Activated T-helper 2 cell treated with anti-CD3 and anti-CD28 coated beads, Interferon-gamma antibody, Interleukin-2, Interleukin-4, amounts not matched to agents 10 μg/mL and 5 μg/mL and 100 μg/mL, durations not matched to agents 14 hours and 24 hours and 36 hours (primary cell): Measurements from ENCODE around the gene HPD. TPM values are rescaled to one million over a fixed set of nuclear protein-coding genes. Genes with fewer than 3 reads are reported as not detected.
A peak's percentile ranks its signal among the peaks of the same experiment; 100 is the strongest.
"Not testable (repeated sequence)": the region's sequence is repeated elsewhere in the genome, so short reads cannot be mapped to it uniquely, and the experiment has no call there.

Experiments used
- DNase-seq: peaks from one replicate; pipeline ENCODE4 v3.0.0; 2021; ENCODE audit warnings: low spot score
- H3K27ac Mint-ChIP-seq: one replicate; pipeline ENCODE4 v1.8.0; 2021; ENCODE audit warnings: mixed read lengths
- H3K27me3 Mint-ChIP-seq: one replicate; pipeline ENCODE4 v1.8.0; 2021; ENCODE audit warnings: low read depth, mixed read lengths
- H3K36me3 Mint-ChIP-seq: one replicate; pipeline ENCODE4 v1.8.0; 2021; ENCODE audit warnings: low read depth, mixed read lengths
- H3K4me1 Mint-ChIP-seq: one replicate; pipeline ENCODE4 v1.8.0; 2021; ENCODE audit warnings: low read depth, mixed read lengths
- H3K4me3 Mint-ChIP-seq: one replicate; pipeline ENCODE4 v1.8.0; 2021; ENCODE audit warnings: low read depth, mild to moderate bottlenecking, moderate library complexity, mixed read lengths
- H3K9me3 Mint-ChIP-seq: one replicate; pipeline ENCODE4 v1.8.0; 2021; ENCODE audit warnings: mixed read lengths
- intact Hi-C: fragments of 100-400 bp; cut with micrococcal nuclease; formaldehyde crosslinking; loops from one replicate; pipeline ENCODE4 v1.15.1; 2023
- total RNA-seq: library from RNA; stranded (reverse); gene quantifications from 2 replicates; pipeline ENCODE4 v1.2.3, GENCODE V29; 2022

The HPD gene
- total RNA-seq: not detected in 2 replicates

GRCh38 chr12:121858662-121859572 lies at the start of gene HPD:
HPD (minus strand) TSS chr12:121858859; CDS start chr12:121858823, 36 bp downstream.
- no peaks in the 10 kb centered on the region for H3K36me3 Mint-ChIP-seq
- no peaks in the 10 kb centered on the region for H3K9me3 Mint-ChIP-seq

GRCh38 chr12:121905746-121906145 lies 47.1 kb upstream of the HPD start:
- Mint-ChIP-seq H3K4me3 (no peak overlapping the region), H3K27ac (no peak overlapping the region)

More at GRCh38 chr12:121858662-121859572, at the start of gene HPD:
- Mint-ChIP-seq H3K4me1 (no peaks in the 10 kb centered on the region), H3K27ac (no peak within 1 kb of the TSS), H3K4me3 (no peak within 1 kb of the TSS), H3K27me3 (no peaks in the 10 kb centered on the region)
- intact Hi-C loops: no loop called here
- DNase-seq: no peak

GRCh38 chr12:121903202-121903601 lies 44.5 kb upstream of the HPD start:
- Mint-ChIP-seq H3K4me3 (no peak overlapping the region), H3K9me3 (no peaks in the 10 kb centered on the region), H3K27ac (no peak overlapping the region), H3K27me3 (no peaks in the 10 kb centered on the region), H3K36me3 (peaks cover 57% of the 10 kb centered on the region), H3K4me1 (no peaks in the 10 kb centered on the region)
- intact Hi-C loops: no loop called here
- no peak for DNase-seq

More at GRCh38 chr12:121905746-121906145, 47.1 kb upstream of the HPD start:
- H3K4me1 Mint-ChIP-seq: peaks cover 4% of the 10 kb centered on the region
- no peak for DNase-seq
- peaks cover 60% of the 10 kb centered on the region for H3K36me3 Mint-ChIP-seq
- no peaks in the 10 kb centered on the region for H3K9me3 Mint-ChIP-seq
- H3K27me3 Mint-ChIP-seq: no peaks in the 10 kb centered on the region
- intact Hi-C loops: no loop called here

- H3K9me3 Mint-ChIP-seq: no peaks in the 10 kb centered on the region
- H3K36me3 Mint-ChIP-seq: peaks cover 58% of the 10 kb centered on the region
- DNase-seq: no peak
- no peak overlapping the region for H3K27ac Mint-ChIP-seq
- intact Hi-C loops: no loop called here
- H3K4me1 Mint-ChIP-seq: peaks cover 4% of the 10 kb centered on the region
- H3K4me3 Mint-ChIP-seq: no peak overlapping the region
- no peaks in the 10 kb centered on the region for H3K27me3 Mint-ChIP-seq
Measured at GRCh38 chr12:121899590-121899989, 40.9 kb upstream of the HPD start.

GRCh38 chr12:121898287-121898686 lies 39.6 kb upstream of the HPD start:
- H3K36me3 Mint-ChIP-seq: peaks cover 63% of the 10 kb centered on the region
- no peak overlapping the region for H3K27ac Mint-ChIP-seq
- peaks cover 15% of the 10 kb centered on the region for H3K4me1 Mint-ChIP-seq
- DNase-seq: no peak
- no peak overlapping the region for H3K4me3 Mint-ChIP-seq
- H3K9me3 Mint-ChIP-seq: no peaks in the 10 kb centered on the region
- H3K27me3 Mint-ChIP-seq: no peaks in the 10 kb centered on the region
- intact Hi-C loops: no loop called here

GRCh38 chr12:121894633-121895032 lies 36.0 kb upstream of the HPD start:
- no peak overlapping the region for H3K4me3 Mint-ChIP-seq
- H3K9me3 Mint-ChIP-seq: no peaks in the 10 kb centered on the region
- H3K36me3 Mint-ChIP-seq: peaks cover 56% of the 10 kb centered on the region
- H3K27ac Mint-ChIP-seq: peak overlapping the region; percentile 78
- intact Hi-C loops: no loop called here
- no peak for DNase-seq
- H3K4me1 Mint-ChIP-seq: peaks cover 26% of the 10 kb centered on the region
- H3K27me3 Mint-ChIP-seq: no peaks in the 10 kb centered on the region

GRCh38 chr12:121893961-121894460 lies 35.4 kb upstream of the HPD start:
- Mint-ChIP-seq H3K4me3 (peak overlapping the region; percentile 55), H3K27ac (peak overlapping the region; percentile 89), H3K27me3 (no peaks in the 10 kb centered on the region), H3K9me3 (no peaks in the 10 kb centered on the region), H3K4me1 (peaks cover 31% of the 10 kb centered on the region), H3K36me3 (peaks cover 54% of the 10 kb centered on the region)
- intact Hi-C loops: no loop called here
- no peak for DNase-seq

- H3K36me3 Mint-ChIP-seq: peaks cover 52% of the 10 kb centered on the region
- DNase-seq: no peak
Measured at GRCh38 chr12:121892673-121893561, 34.3 kb upstream of the HPD start.

GRCh38 chr12:121889661-121890060 lies 31.0 kb upstream of the HPD start:
- peaks cover 30% of the 10 kb centered on the region for H3K4me1 Mint-ChIP-seq
- H3K36me3 Mint-ChIP-seq: peaks cover 33% of the 10 kb centered on the region
- not testable (repeated sequence) for H3K27me3 Mint-ChIP-seq, DNase-seq, H3K9me3 Mint-ChIP-seq
- peak overlapping the region; percentile 99 for H3K4me3 Mint-ChIP-seq
- peak overlapping the region; percentile 99 for H3K27ac Mint-ChIP-seq
- intact Hi-C loops: loop anchor here (2.0 to 10.0 kb wide), 3 partner anchors 29 to 175 kb away; partner anchors contain the start of genes CFAP251 and TMEM120B

More at GRCh38 chr12:121892673-121893561, 34.3 kb upstream of the HPD start:
- peaks cover 34% of the 10 kb centered on the region for H3K4me1 Mint-ChIP-seq
- H3K27ac Mint-ChIP-seq: peak overlapping the region; percentile 11
- H3K9me3 Mint-ChIP-seq: no peaks in the 10 kb centered on the region
- H3K27me3 Mint-ChIP-seq: no peaks in the 10 kb centered on the region
- intact Hi-C loops: no loop called here
- H3K4me3 Mint-ChIP-seq: no peak overlapping the region

GRCh38 chr12:121889274-121889624 lies 30.6 kb upstream of the HPD start:
- Mint-ChIP-seq H3K9me3 (no peaks in the 10 kb centered on the region), H3K4me3 (peak overlapping the region; percentile 99), H3K27ac (peak overlapping the region; percentile 99), H3K27me3 (no peaks in the 10 kb centered on the region), H3K4me1 (peaks cover 28% of the 10 kb centered on the region), H3K36me3 (peaks cover 30% of the 10 kb centered on the region)
- intact Hi-C loops: loop anchor here (2.0 to 10.0 kb wide), 3 partner anchors 30 to 174 kb away; partner anchors contain the start of genes CFAP251 and TMEM120B
- DNase-seq: no peak

- Mint-ChIP-seq H3K27me3 (peaks cover 1% of the 10 kb centered on the region), H3K4me3 (peak within 1 kb of the TSS; percentile 99), H3K27ac (peak within 1 kb of the TSS; percentile 99), H3K4me1 (peaks cover 22% of the 10 kb centered on the region), H3K36me3 (peaks cover 25% of the 10 kb centered on the region), H3K9me3 (no peaks in the 10 kb centered on the region)
- DNase-seq: peak; percentile 98
- intact Hi-C loops: loop anchor here (1.0 to 10.0 kb wide), 5 partner anchors 30 to 174 kb away; partner anchors contain the start of genes CFAP251 and TMEM120B
Measured at GRCh38 chr12:121888478-121889273, 30.0 kb upstream of the HPD start, which contains the start of gene PSMD9. PSMD9 (plus strand) TSS chr12:121888790; CDS start chr12:121888857, 67 bp downstream.
